Endothelial cell of umbilical vein (primary cell): Measurements from ENCODE around the gene SLC6A19. TPM values are rescaled to one million over a fixed set of nuclear protein-coding genes. Genes with fewer than 3 reads are reported as not detected.

Experiments used
- BruUV-seq: library from RNA; stranded (reverse); fragments of 400-500 nt; replicated peaks from 2 replicates; lab custom pipeline; 2021; lab: Mats Ljungman, UMichigan
- CTCF ChIA-PET: fragments of 300-600, 350-600 bp; sonication (Branson Sonifier 250); formaldehyde crosslinking; loops from one replicate; lab custom pipeline; 2021; ENCODE audit warnings: antibody characterized with exemption, inconsistent platforms; lab: Charles Lee
- POLR2A ChIA-PET: fragments of 300-600, 350-600 bp; sonication (Branson Sonifier 250); formaldehyde crosslinking; loops from one replicate; lab custom pipeline; 2021; ENCODE audit warnings: antibody characterized with exemption, inconsistent platforms; lab: Charles Lee
- DNase-seq: peaks from one replicate; pipeline ENCODE4 v3.0.0-alpha.2; 2011; ENCODE audit warnings: low read depth, low spot score
- FAIRE-seq: peaks from 2 replicates; lab custom pipeline; 2011; peaks lifted over from hg19 to GRCh38; lab: Jason Lieb, UNC
- H2AFZ ChIP-seq: 2 replicates; pipeline ENCODE4 v1.6.0; 2012; ENCODE audit warnings: low read depth, low read length, control low read depth, inconsistent platforms
- H3K27ac ChIP-seq: 2 replicates; pipeline ENCODE4 v1.5.1; 2011; ENCODE audit warnings: low read depth, mild to moderate bottlenecking, control low read depth, low read length, moderate library complexity; ENCODE audit not compliant: insufficient read depth
- H3K27me3 ChIP-seq, 2 experiments: 2 replicates each; pipeline versions ENCODE4 v1.6.0 to v1.6.1; 2011; ENCODE audit warnings: low read length in 2 of 2, mixed read lengths in 1 of 2; ENCODE audit not compliant: control insufficient read depth in 2 of 2, insufficient read depth in 2 of 2
- H3K36me3 ChIP-seq, 2 experiments: 2 replicates in 1 of 2; 3 replicates in 1 of 2; pipeline ENCODE4 v1.5.1; 2011; ENCODE audit warnings: low read length in 2 of 2, mild to moderate bottlenecking in 1 of 2, moderate library complexity in 1 of 2; ENCODE audit not compliant: control insufficient read depth in 2 of 2, insufficient read depth in 2 of 2; ENCODE audit errors: extremely low read depth in 1 of 2
- H3K4me1 ChIP-seq: 3 replicates; pipeline ENCODE4 v1.5.1; 2011; ENCODE audit warnings: mild to moderate bottlenecking, low read length; ENCODE audit not compliant: control insufficient read depth, insufficient read depth; ENCODE audit errors: extremely low read depth
- H3K4me2 ChIP-seq: 2 replicates; pipeline ENCODE4 v1.6.1; 2011; ENCODE audit warnings: low read length, control low read depth, mixed read lengths; ENCODE audit not compliant: insufficient read depth
- H3K4me3 ChIP-seq, 3 experiments: fragments of 200-600 bp in 1 of 3; sonication (generic), shearing (Covaris generic) in 1 of 3; replicated peaks in 1 of 3; 2 replicates each; pipeline ENCODE4 v1.5.1; 2011 to 2016; ENCODE audit warnings: control low read depth in 3 of 3, low read length in 3 of 3, mild to moderate bottlenecking in 2 of 3, inconsistent platforms in 1 of 3, low read depth in 1 of 3, moderate library complexity in 1 of 3; ENCODE audit not compliant: insufficient read depth in 1 of 3
- H3K79me2 ChIP-seq: 2 replicates; pipeline ENCODE4 v1.6.0; 2012; ENCODE audit warnings: low read length, inconsistent platforms; ENCODE audit not compliant: control insufficient read depth, insufficient read depth
- H3K9ac ChIP-seq: replicated peaks from 2 replicates; pipeline ENCODE3; 2011; ENCODE audit warnings: low read length, control low read depth; ENCODE audit not compliant: insufficient read depth; ENCODE audit errors: extremely low read depth
- H3K9me1 ChIP-seq: replicated peaks from 3 replicates; pipeline ENCODE4 v1.6.0; 2011; ENCODE audit warnings: mild to moderate bottlenecking, low read length; ENCODE audit not compliant: control insufficient read depth, insufficient read depth; ENCODE audit errors: extremely low read depth
- H3K9me3 ChIP-seq: replicated peaks from 2 replicates; pipeline ENCODE4 v1.5.1; 2012; ENCODE audit warnings: low read length, inconsistent platforms; ENCODE audit not compliant: control insufficient read depth, insufficient read depth
- H4K20me1 ChIP-seq: replicated peaks from 2 replicates; pipeline ENCODE3; 2011; ENCODE audit warnings: mild to moderate bottlenecking, low read length; ENCODE audit not compliant: control insufficient read depth, insufficient read depth; ENCODE audit errors: extremely low read depth
- CTCF ChIP-seq, 2 donors: IDR thresholded peaks; 1 replicate in 1 of 2; 2 replicates in 1 of 2; pipeline ENCODE4 v1.5.1; 2011; ENCODE audit warnings: low read length in 2 of 2, mild to moderate bottlenecking in 2 of 2, moderate library complexity in 2 of 2, control low read depth in 1 of 2, inconsistent platforms in 1 of 2, low read depth in 1 of 2; ENCODE audit not compliant: insufficient read depth in 1 of 2; ENCODE audit errors: extremely low read depth in 1 of 2
- JUN ChIP-seq: IDR thresholded peaks from 2 replicates; pipeline ENCODE4 v1.6.1; 2011; ENCODE audit warnings: borderline replicate concordance, low read depth; ENCODE audit not compliant: insufficient read length, insufficient read depth
- dilution Hi-C: fragments of 300-500 bp; cut with MboI; formaldehyde crosslinking; loops from one replicate; pipeline ENCODE4 v1.15.0; 2019; ENCODE audit warnings: low sequenced_read_pairs; ENCODE audit not compliant: extremely low pct_ligation_motif_present
- intact Hi-C: fragments of 100-400 bp; cut with micrococcal nuclease; formaldehyde crosslinking; loops from one replicate; pipeline ENCODE4 v1.10.0; 2022
- polyA plus RNA-seq, 4 experiments: library from polyadenylated mRNA; depleted of rRNA in 3 of 4; stranded (reverse) in 3 of 4; unstranded in 1 of 4; fragments of >200 nt; gene quantifications; 2 replicates each; pipeline versions ENCODE4 v1.2.1 to v1.2.3, GENCODE V29; 2011 to 2012; ENCODE audit warnings: missing spikeins in 1 of 4
- total RNA-seq: library from RNA; stranded (reverse); gene quantifications from 2 replicates; pipeline ENCODE4 v1.2.3, GENCODE V29; 2021

Gene SLC6A19
- total and polyA plus RNA-seq, 2 donors (not counting 3 experiments of a cell fraction or from before 2014, with no cell fraction given), result not detected

GRCh38 chr5:1182633-1183423, 18.6 kb upstream of the SLC6A19 start:
- H3K27me3 ChIP-seq, result no peaks in the 10 kb centered on the region
- H3K27ac ChIP-seq, result no peak overlapping the region
- no peak overlapping the region for H3K9ac ChIP-seq
- no peak overlapping the region for H2AFZ ChIP-seq
- ChIA-PET CTCF (interaction anchor here (0.6 to 3.9 kb wide), 2 partner anchors 9 to 411 kb away, joined by 4 to 19 read pairs; no protein-coding TSS in a partner anchor), POLR2A (no interaction called here)
- no peaks in the 10 kb centered on the region for H3K36me3 ChIP-seq
- no peaks in the 10 kb centered on the region for H3K4me1 ChIP-seq
- H3K4me3 ChIP-seq, result no peak overlapping the region
- intact Hi-C loops, result no loop called here
- no peaks in the 10 kb centered on the region for H4K20me1 ChIP-seq
- no peak for FAIRE-seq
- dilution Hi-C loops, result no loop called here
- no peaks in the 10 kb centered on the region for H3K9me1 ChIP-seq
- no peaks in the 10 kb centered on the region for H3K9me3 ChIP-seq
- BruUV-seq, result no TSS peak
- TF ChIP-seq CTCF (IDR thresholded peaks at IDR 0.05; ENCODE audit: extremely low read depth in 1 of 2, insufficient read depth in 1 of 2, low read depth in 1 of 2, low read length in 2 of 2) (no peak), JUN (no peak)
- no peaks in the 10 kb centered on the region for H3K79me2 ChIP-seq
- H3K4me2 ChIP-seq, result no peak overlapping the region
- no peak for DNase-seq
